Skeletal muscle satellite cell (primary cell): ENCODE results near the gene IL36B. TPM values are rescaled to one million over a fixed set of nuclear protein-coding genes. Genes with fewer than 3 reads are reported as not detected.

Source experiments
- small RNA-seq: library from RNA; depleted of rRNA; stranded (forward); fragments of <200 nt; gene quantifications from one replicate; pipeline ENCODE3, GENCODE V24; 2012

The IL36B gene

Small RNAs within 50 kb of the gene (small RNA-seq; reads per million reads assigned to genes)
- not detected for gene HMGN2P23
- gene RNU6-1180P, result not detected
